Caco-2 (cell line): ENCODE measurements around the gene NRXN2. TPM values are rescaled to one million over a fixed set of nuclear protein-coding genes. Genes with fewer than 3 reads are reported as not detected.

Experiments
- BruUV-seq: library from RNA; stranded (reverse); fragments of 400-500 nt; replicated peaks from 2 replicates; lab custom pipeline; 2021; lab: Mats Ljungman, UMichigan
- CTCF ChIA-PET: fragments of 300-600 bp; sonication (Branson Sonifier 250); formaldehyde crosslinking; loops from one replicate; lab custom pipeline; 2022; ENCODE audit warnings: antibody characterized with exemption; lab: Charles Lee
- POLR2A ChIA-PET: fragments of 300-600 bp; sonication (Branson Sonifier 250); formaldehyde crosslinking; loops from one replicate; lab custom pipeline; 2022; ENCODE audit warnings: antibody characterized with exemption; lab: Charles Lee
- DNase-seq, 2 experiments: peaks; one replicate each; pipeline versions ENCODE4 v3.0.0 to v3.0.0-alpha.2; 2020 to 2022
- H3K27me3 ChIP-seq: replicated peaks from 2 replicates; pipeline ENCODE4 v1.6.0; 2011; ENCODE audit warnings: low read length; ENCODE audit not compliant: control insufficient read depth, insufficient read depth
- H3K36me3 ChIP-seq: 2 replicates; pipeline ENCODE4 v1.5.1; 2011; ENCODE audit warnings: low read length; ENCODE audit not compliant: control insufficient read depth, insufficient read depth
- H3K4me1 ChIP-seq: fragments of 250-450 bp; sonication (Bioruptor Pico); 2 replicates; pipeline ENCODE4 v1.5.1; 2020; ENCODE audit warnings: mild to moderate bottlenecking
- H3K4me3 ChIP-seq: 2 replicates; pipeline ENCODE4 v1.5.1; 2011; ENCODE audit warnings: low read depth, mild to moderate bottlenecking, control low read depth, low read length
- H3K9me3 ChIP-seq: fragments of 250-450 bp; sonication (Bioruptor Pico); 2 replicates; pipeline ENCODE4 v1.5.1; 2020; ENCODE audit warnings: mild to moderate bottlenecking, moderate library complexity
- H3K27ac Mint-ChIP-seq: one replicate; pipeline ENCODE4 v1.8.0; 2022; ENCODE audit warnings: mixed read lengths; ENCODE audit not compliant: unreplicated experiment
- H3K27me3 Mint-ChIP-seq: one replicate; pipeline ENCODE4 v1.8.0; 2022; ENCODE audit warnings: mixed read lengths; ENCODE audit not compliant: insufficient read depth, unreplicated experiment
- H3K36me3 Mint-ChIP-seq: one replicate; pipeline ENCODE4 v1.8.0; 2022; ENCODE audit warnings: mild to moderate bottlenecking, mixed read lengths; ENCODE audit not compliant: insufficient read depth, unreplicated experiment
- H3K4me1 Mint-ChIP-seq: one replicate; pipeline ENCODE4 v1.8.0; 2022; ENCODE audit warnings: low read depth, mixed read lengths; ENCODE audit not compliant: unreplicated experiment
- H3K4me3 Mint-ChIP-seq: one replicate; pipeline ENCODE4 v1.8.0; 2022; ENCODE audit warnings: mild to moderate bottlenecking, moderate library complexity, mixed read lengths; ENCODE audit not compliant: unreplicated experiment
- H3K9me3 Mint-ChIP-seq: one replicate; pipeline ENCODE4 v1.8.0; 2022; ENCODE audit warnings: mixed read lengths; ENCODE audit not compliant: unreplicated experiment
- intact Hi-C: fragments of 100-400 bp; cut with micrococcal nuclease; formaldehyde crosslinking; loops from one replicate; pipeline ENCODE4 v1.10.0; 2022; ENCODE audit not compliant: unreplicated experiment
- total RNA-seq: library from RNA; stranded (reverse); gene quantifications from 2 replicates; pipeline ENCODE4 v1.2.3, GENCODE V29; 2022
- TF ChIP-seq, protein P1 (sequence below), 2 experiments: fragments of 200-600 bp in 1 of 2; IDR thresholded peaks; 1 replicate in 1 of 2; 2 replicates in 1 of 2; pipeline versions ENCODE4 v1.5.1 to v1.8.0; 2011 to 2022; ENCODE audit warnings: antibody characterized with exemption in 1 of 2, control low read depth in 1 of 2, inconsistent platforms in 1 of 2, low read depth in 1 of 2, low read length in 1 of 2, mild to moderate bottlenecking in 1 of 2, moderate library complexity in 1 of 2; ENCODE audit not compliant: insufficient read depth in 1 of 2, severe bottlenecking in 1 of 2, unreplicated experiment in 1 of 2

Gene NRXN2
- total RNA-seq, 1 experiment from 2014 or later, result 7.6 TPM

DNA sequence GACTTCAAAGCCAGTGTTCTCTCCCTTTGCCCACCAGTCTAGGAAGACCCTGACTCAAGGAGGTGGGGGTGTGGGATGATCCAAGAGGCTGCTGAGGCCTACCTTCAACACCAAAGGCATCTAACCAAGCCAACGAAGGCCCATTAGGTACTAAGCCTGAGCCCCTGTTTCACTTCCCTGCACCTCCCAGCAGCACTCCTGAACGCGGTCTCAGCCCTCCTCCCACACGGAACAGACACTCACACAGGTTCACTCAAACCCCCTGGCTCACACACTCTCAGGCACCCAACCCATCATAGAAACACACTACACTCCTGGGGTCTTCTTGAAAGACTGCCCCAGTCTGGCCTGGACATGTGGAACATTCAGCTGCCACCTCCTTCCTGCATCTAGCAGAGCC, 91.3 kb downstream of the NRXN2 start:
- ChIA-PET POLR2A (no interaction called here), CTCF (no interaction called here)
- H3K4me1 ChIP-seq, result 0 out of 2 replicates have a peak, but pooled peaks cover under 1% of the 10 kb centered on the region
- no peaks in the 10 kb centered on the region for H3K36me3 ChIP-seq
- intact Hi-C loops, result no loop called here
- Mint-ChIP-seq H3K27me3 (no peaks in the 10 kb centered on the region), H3K9me3 (no peaks in the 10 kb centered on the region), H3K36me3 (no peaks in the 10 kb centered on the region), H3K27ac (no peak overlapping the region), H3K4me3 (no peak overlapping the region), H3K4me1 (peaks cover 1% of the 10 kb centered on the region)
- TF ChIP-seq, protein P1, sequence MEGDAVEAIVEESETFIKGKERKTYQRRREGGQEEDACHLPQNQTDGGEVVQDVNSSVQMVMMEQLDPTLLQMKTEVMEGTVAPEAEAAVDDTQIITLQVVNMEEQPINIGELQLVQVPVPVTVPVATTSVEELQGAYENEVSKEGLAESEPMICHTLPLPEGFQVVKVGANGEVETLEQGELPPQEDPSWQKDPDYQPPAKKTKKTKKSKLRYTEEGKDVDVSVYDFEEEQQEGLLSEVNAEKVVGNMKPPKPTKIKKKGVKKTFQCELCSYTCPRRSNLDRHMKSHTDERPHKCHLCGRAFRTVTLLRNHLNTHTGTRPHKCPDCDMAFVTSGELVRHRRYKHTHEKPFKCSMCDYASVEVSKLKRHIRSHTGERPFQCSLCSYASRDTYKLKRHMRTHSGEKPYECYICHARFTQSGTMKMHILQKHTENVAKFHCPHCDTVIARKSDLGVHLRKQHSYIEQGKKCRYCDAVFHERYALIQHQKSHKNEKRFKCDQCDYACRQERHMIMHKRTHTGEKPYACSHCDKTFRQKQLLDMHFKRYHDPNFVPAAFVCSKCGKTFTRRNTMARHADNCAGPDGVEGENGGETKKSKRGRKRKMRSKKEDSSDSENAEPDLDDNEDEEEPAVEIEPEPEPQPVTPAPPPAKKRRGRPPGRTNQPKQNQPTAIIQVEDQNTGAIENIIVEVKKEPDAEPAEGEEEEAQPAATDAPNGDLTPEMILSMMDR (IDR thresholded peaks at IDR 0.05; ENCODE audit: insufficient read depth in 1 of 2, low read depth in 1 of 2, low read length in 1 of 2, severe bottlenecking in 1 of 2, unreplicated experiment in 1 of 2), result no peak
- no TSS peak for BruUV-seq
- no peak overlapping the region for H3K4me3 ChIP-seq
- DNase-seq, result no peak
- H3K9me3 ChIP-seq, result no peaks in the 10 kb centered on the region
- H3K27me3 ChIP-seq, result no peaks in the 10 kb centered on the region

DNA sequence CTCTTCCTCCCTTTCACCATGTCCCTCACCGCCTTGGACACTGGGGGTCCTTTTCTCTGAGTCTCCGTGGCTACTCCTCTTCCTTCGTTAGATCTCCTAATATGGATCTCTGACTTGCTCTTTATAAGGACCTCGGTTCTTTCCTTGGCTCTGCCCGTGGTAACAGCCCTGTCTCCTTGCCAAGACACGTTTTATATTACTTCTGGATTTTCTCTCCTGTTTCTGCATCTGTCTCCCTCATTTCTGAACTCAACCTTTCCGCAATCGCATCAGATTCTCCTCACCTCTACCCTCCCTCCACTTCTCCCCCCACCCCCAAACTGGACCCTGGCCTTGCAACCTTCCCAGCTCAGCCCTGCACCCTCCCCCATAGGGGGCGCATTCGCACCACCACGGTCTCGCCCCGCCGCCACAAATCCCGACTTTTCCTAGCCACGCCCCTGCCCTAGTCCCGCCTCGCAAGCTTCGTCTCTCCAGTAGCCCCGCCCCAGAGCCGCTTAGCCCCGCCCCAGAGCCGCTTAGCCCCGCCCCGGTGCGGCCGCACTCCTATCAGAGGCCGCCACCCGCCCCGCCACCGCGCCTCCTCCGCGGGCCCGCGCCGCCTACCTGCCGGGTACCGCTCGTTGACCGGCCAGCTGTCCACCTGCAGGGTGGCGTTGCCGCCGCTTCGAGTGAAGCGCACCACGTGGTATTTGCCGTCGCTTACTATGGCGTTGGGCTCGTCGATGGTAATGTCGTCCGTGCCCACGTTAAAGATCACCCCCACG, 93.0 kb downstream of the NRXN2 start:
- no peak overlapping the region for H3K4me3 ChIP-seq
- H3K4me1 ChIP-seq, result 0 out of 2 replicates have a peak, but pooled peaks cover 7% of the 10 kb centered on the region
- TF ChIP-seq, protein P1 (IDR thresholded peaks at IDR 0.05; ENCODE audit: insufficient read depth in 1 of 2, low read depth in 1 of 2, low read length in 1 of 2, severe bottlenecking in 1 of 2, unreplicated experiment in 1 of 2), result no peak
- H3K9me3 ChIP-seq, result no peaks in the 10 kb centered on the region
- Mint-ChIP-seq H3K4me1 (peaks cover 6% of the 10 kb centered on the region), H3K9me3 (no peaks in the 10 kb centered on the region), H3K36me3 (no peaks in the 10 kb centered on the region), H3K27me3 (no peaks in the 10 kb centered on the region), H3K27ac (no peak overlapping the region), H3K4me3 (no peak overlapping the region)
- intact Hi-C loops, result no loop called here
- POLR2A ChIA-PET, result no interaction called here
- CTCF ChIA-PET, result interaction anchor here (0.6 to 0.7 kb wide), 2 partner anchors 13 to 223 kb away, joined by 3 to 4 read pairs; no protein-coding TSS in a partner anchor
- BruUV-seq, result no TSS peak
- no peaks in the 10 kb centered on the region for H3K27me3 ChIP-seq
- no peak for DNase-seq
- H3K36me3 ChIP-seq, result no peaks in the 10 kb centered on the region

DNA sequence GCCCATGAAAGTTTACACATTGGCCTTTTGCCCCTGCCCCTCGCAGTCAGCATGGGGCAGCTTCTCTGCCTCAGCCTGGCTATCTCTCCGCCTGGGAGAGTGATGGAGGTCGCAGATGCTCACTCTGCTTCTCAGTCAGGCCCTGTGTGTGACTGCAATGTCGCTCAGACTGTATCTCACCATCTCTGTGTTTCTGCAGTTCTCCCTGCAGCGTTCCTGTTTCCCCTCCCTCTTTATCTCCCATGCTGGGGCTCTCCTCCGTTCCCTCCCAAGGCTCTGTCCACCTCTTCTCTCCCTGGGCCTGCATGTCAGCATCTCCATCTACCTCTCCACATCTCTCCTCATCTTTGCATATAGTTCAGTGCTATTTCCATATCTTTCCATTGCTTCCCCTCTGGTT, 93.9 kb downstream of the NRXN2 start:
- Histone ChIP-seq H3K9me3 (no peaks in the 10 kb centered on the region), H3K36me3 (no peaks in the 10 kb centered on the region), H3K4me1 (0 out of 2 replicates have a peak, but pooled peaks cover 7% of the 10 kb centered on the region), H3K27me3 (no peaks in the 10 kb centered on the region), H3K4me3 (no peak overlapping the region)
- ChIA-PET CTCF (interaction anchor here (1.1 kb wide), 1 partner anchor 76 kb away, joined by 3 read pairs; no protein-coding TSS in a partner anchor), POLR2A (no interaction called here)
- Mint-ChIP-seq H3K9me3 (no peaks in the 10 kb centered on the region), H3K27me3 (no peaks in the 10 kb centered on the region), H3K4me3 (no peak overlapping the region), H3K36me3 (no peaks in the 10 kb centered on the region), H3K4me1 (peaks cover 6% of the 10 kb centered on the region), H3K27ac (no peak overlapping the region)
- intact Hi-C loops, result no loop called here
- no TSS peak for BruUV-seq
- no peak for DNase-seq
- TF ChIP-seq, protein P1 (IDR thresholded peaks at IDR 0.05; ENCODE audit: insufficient read depth in 1 of 2, low read depth in 1 of 2, low read length in 1 of 2, severe bottlenecking in 1 of 2, unreplicated experiment in 1 of 2), result no peak
